COLO829 (cell line): ENCODE data around the gene NIPAL4.
"Not testable (repeated sequence)": the region's sequence is repeated elsewhere in the genome, so short reads cannot be mapped to it uniquely, and the experiment has no call there.

Source experiments
- DNase-seq: peaks from one replicate; pipeline ENCODE4 v3.0.0; 2012; ENCODE audit warnings: low spot score

NIPAL4 gene

DNA sequence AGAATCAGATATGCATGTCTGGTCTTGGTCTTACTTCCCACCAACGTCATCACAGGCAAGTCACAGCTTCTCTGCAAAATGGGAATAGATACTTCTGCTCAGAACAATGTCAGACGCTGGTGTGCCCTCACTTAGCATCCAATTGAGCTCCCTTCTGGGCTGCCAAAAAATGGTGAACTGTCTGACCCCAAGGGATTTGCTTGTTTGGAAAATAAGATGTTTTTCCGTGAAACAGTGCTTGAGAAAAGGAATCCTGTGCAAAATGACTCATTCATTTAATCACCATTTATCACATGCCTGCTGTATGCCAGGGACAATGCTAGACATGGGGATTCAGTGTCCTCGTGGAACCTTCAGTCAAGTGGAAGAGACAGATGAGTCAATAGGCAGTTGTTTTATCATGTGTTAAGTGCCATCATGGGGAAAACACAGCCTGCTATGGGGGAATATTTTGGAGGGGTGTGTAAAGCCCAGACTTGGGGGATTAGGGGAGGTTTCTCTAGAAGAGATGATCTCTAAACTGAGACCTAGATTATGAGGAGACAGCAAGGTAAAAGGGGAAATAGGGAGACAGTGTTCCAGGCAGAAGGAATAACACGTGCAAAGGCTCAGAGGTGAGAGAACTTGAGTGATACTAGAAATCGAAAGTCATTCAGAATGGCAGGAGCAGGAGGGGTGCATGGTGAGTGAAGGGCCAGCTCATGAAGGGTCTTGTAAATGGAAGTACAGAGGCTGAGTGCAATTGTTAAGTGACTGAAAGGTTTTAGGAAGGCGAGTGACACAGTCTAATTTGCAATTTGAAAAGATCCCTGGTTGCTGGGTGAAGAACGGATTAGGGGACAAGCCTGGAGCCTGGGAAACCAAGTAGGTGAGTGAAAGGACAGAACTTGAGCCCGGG is 3.9 kb downstream of the NIPAL4 start:
- peak; percentile 21 for DNase-seq

DNA sequence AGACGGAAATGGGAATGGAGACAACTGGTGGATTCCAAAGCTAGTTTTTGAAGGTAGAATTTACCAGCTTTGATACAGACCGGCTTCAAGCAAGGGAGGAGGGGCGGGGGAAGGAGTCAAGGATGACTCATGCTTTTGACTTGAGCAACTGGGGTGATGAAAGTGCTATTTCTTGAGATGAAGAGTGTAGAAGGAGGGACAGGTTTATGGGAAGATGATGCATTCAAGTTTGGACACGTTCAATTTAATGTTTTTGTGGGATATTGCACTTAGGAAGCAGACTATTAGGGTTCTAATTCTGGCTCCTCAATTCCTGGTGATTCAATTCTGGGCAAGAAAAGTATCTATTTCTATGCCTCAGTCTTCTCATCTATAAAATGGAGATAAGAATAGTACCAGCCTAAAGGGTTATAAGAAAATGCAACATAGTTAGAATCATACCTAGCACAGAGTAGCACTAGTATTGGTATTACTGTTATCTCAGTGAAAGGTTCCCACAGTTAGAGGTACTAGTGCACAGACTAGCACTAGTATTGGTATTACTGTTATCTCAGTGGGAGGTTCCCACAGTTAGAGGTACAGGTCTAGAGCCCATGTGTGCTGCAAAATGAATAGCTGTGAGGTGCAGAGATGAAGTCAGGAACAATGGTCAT is 4.6 kb downstream of the NIPAL4 start:
- DNase-seq, result peak; percentile 61

GRCh38 chr5:157468293-157468965 is 8.4 kb downstream of the NIPAL4 start:
- DNase-seq, result no peak

- DNase-seq, result no peak
Observed at GRCh38 chr5:157469073-157469472, 9.1 kb downstream of the NIPAL4 start.

DNA sequence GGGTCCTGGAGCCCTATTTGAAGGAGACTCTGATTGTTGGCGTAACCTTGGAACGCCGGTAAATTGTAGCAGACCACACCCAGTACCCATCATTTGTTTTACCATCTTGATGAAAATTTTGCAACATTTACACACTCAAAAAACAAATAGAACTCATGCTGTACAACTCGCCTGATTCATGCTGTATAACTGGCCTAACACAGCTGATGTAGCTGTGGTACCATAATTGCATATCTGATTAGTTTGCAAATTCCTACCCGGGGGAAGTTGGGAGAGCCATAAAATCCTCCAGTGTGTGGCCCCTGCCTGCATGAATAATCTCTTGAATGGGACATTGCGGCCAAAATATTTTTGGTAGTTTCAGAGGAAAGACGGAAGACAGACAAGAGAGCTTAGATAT is 9.7 kb downstream of the NIPAL4 start:
- DNase-seq, result no peak

DNA sequence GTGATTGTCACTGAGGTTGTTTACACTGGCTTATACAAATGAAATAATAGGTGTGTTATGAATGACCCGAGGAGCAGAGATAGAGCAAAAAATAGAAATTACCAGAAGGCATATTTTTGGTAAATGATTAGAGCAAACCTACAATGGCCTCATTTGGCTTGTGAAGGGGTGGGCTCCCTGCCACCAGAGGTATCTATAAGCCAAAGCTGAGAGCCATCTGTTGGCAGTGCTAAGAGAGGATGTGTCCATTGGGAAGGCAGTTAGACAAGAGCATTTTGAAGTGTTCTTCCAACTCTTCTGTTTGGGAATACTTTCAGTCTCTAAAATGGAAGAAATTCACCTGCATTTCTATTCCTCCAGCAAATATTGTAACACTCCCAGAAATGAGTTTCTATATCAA is 10.6 kb downstream of the NIPAL4 start:
- DNase-seq, result no peak

GRCh38 chr5:157471709-157472108 is 11.7 kb downstream of the NIPAL4 start:
- peak; percentile 33 for DNase-seq

DNA sequence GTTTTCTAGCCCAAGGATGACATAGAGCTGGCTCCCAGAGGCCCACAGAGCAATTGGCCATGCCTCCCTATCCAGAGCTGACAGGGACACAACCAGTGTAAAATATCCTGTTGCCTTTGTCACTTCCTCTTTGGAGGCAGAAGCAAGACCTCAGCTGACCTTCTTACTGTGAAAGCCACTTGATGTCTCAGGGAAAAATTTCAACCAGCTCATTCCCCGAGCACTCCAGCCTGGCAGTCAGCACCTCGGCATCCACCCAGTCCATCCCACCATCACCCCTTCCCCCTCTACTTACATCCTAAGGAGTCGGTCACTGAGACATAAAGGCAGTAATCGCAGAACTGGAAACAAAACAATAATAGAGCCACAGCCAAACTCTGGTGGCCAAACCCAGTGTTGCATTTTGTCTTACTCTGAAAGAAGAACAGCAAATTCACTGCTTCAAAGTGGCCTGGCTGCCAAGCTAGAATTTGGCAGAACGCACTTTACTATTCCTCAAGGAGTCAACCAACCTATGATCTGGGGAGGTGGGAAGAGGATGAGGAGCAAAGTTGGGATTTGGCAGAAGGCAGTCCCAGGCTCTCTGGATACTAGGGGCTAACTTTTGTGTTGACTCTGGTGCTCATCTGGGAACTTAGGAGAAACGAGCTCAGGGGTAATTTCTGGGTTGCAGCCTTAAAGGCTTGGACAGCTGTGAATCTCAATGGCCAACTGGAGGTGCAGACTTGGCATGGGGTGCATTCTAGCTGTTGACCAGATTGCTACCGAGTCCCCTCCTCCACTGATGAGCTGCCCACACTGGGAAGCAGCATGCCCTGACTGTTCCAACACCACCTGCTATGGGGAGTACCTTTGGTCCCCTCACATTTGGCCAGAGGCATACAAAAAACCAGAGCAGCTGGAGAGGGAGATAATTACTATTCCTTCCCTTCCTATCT is 13.6 kb downstream of the NIPAL4 start:
- no peak for DNase-seq

GRCh38 chr5:157475432-157475831 is 15.4 kb downstream of the NIPAL4 start:
- no peak for DNase-seq

- peak; percentile 62 for DNase-seq
Observed at GRCh38 chr5:157476702-157477408, 16.8 kb downstream of the NIPAL4 start.

- no peak for DNase-seq
Observed at GRCh38 chr5:157477814-157478494, 17.9 kb downstream of the NIPAL4 start.

- DNase-seq, result no peak
Observed at GRCh38 chr5:157478726-157479125, 18.7 kb downstream of the NIPAL4 start.

GRCh38 chr5:157479166-157479565 is 19.2 kb downstream of the NIPAL4 start:
- DNase-seq, result no peak

- DNase-seq, result no peak
Observed at GRCh38 chr5:157479612-157480510, 19.8 kb downstream of the NIPAL4 start.

GRCh38 chr5:157481265-157481664 is 21.3 kb downstream of the NIPAL4 start:
- DNase-seq, result no peak

- no peak for DNase-seq
Observed at GRCh38 chr5:157481666-157482065, 21.7 kb downstream of the NIPAL4 start.

DNA sequence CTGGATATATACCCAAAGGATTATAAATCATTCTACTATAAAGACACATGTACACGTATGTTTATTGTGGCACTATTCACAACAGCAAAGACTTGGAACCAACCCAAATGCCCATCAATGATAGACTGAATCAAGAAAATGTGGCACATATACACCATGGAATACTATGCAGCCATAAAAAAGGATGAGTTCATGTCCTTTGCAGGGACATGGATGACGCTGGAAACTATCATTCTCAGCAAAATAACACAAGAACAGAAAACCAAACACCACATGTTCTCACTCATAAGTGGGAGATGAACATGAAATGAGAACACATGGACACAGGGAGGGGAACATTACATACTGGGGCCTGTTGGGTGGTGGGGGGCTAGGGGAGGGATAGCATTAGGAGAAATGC is 22.7 kb downstream of the NIPAL4 start:
- DNase-seq, result not testable (repeated sequence)

- no peak for DNase-seq
Observed at GRCh38 chr5:157484768-157485167, 24.8 kb downstream of the NIPAL4 start.

DNA sequence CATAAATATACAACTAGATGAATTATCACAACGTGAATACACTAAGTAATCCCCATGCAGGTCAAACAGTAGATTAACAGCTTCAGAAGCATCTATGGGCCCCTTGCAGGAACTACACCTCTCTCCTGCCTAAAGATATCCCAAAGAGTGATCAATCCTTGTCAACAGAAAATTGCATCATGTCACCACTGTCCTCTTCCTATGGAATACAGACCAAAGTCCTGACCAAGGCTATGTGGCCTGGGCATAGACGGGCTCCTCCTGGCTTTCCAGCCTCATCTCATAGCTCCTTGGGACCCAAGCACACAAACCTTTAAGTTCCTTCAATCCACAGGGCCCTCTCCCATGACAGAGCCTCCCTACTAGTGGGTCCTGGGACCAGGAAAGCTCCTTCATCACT is 25.3 kb downstream of the NIPAL4 start:
- no peak for DNase-seq
